ENCODE data around the gene STAT6. TPM values are rescaled to one million over a fixed set of nuclear protein-coding genes. Genes with fewer than 3 reads are reported as not detected.

STAT6 gene
- total RNA-seq, 2 experiments from 2014 or later, result 188 to 193 TPM

- peak overlapping the region; percentile 49 for H3K4me3 Mint-ChIP-seq
Measured at GRCh38 chr12:57092876-57093414, 18.2 kb downstream of the STAT6 start.

GRCh38 chr12:57092529-57092862 lies 18.7 kb downstream of the STAT6 start:
- intact Hi-C loops (cut with micrococcal nuclease), result no loop called here
- Mint-ChIP-seq H3K4me1 (ENCODE audit: low read depth) (peaks cover 60% of the 10 kb centered on the region), H3K27me3 (ENCODE audit: low read depth) (no peaks in the 10 kb centered on the region), H3K27ac (peak overlapping the region; percentile 96), H3K9me3 (no peaks in the 10 kb centered on the region), H3K4me3 (no peak overlapping the region), H3K36me3 (ENCODE audit: low read depth) (peaks cover 48% of the 10 kb centered on the region)
- no peak for DNase-seq
- CTCF ChIA-PET, result interaction anchor here (0.6 to 16.9 kb wide), 20 partner anchors 10 to 458 kb away, joined by 3 to 292 read pairs (median 4); partner anchors contain the start of genes LRP1, NEMP1 and STAT6

More at GRCh38 chr12:57092876-57093414, 18.2 kb downstream of the STAT6 start:
- peaks cover 60% of the 10 kb centered on the region for H3K4me1 Mint-ChIP-seq (ENCODE audit: low read depth)
- no peaks in the 10 kb centered on the region for H3K9me3 Mint-ChIP-seq
- intact Hi-C loops (cut with micrococcal nuclease), result loop anchor here (1.0 kb wide), 3 partner anchors 17 to 85 kb away; no protein-coding TSS in a partner anchor
- DNase-seq, result no peak
- H3K27me3 Mint-ChIP-seq (ENCODE audit: low read depth), result no peaks in the 10 kb centered on the region
- H3K36me3 Mint-ChIP-seq (ENCODE audit: low read depth), result peaks cover 48% of the 10 kb centered on the region
- CTCF ChIA-PET, result interaction anchor here (1.0 to 16.9 kb wide), 18 partner anchors 9 to 92 kb away, joined by 3 to 292 read pairs (median 5); partner anchors contain the start of genes LRP1, NEMP1 and STAT6
- peak overlapping the region; percentile 96 for H3K27ac Mint-ChIP-seq

- Mint-ChIP-seq H3K4me3 (peak overlapping the region; percentile 41), H3K9me3 (no peaks in the 10 kb centered on the region), H3K27ac (peak overlapping the region; percentile 96), H3K27me3 (ENCODE audit: low read depth) (no peaks in the 10 kb centered on the region), H3K36me3 (ENCODE audit: low read depth) (peaks cover 44% of the 10 kb centered on the region), H3K4me1 (ENCODE audit: low read depth) (peaks cover 60% of the 10 kb centered on the region)
- DNase-seq, result no peak
- intact Hi-C loops (cut with micrococcal nuclease), result no loop called here
- CTCF ChIA-PET, result interaction anchor here (0.6 to 16.9 kb wide), 21 partner anchors 11 to 457 kb away, joined by 3 to 292 read pairs (median 4); partner anchors contain the start of genes LRP1, NEMP1 and STAT6
Measured at GRCh38 chr12:57091638-57092528, 19.3 kb downstream of the STAT6 start.

- Mint-ChIP-seq H3K27me3 (ENCODE audit: low read depth) (no peaks in the 10 kb centered on the region), H3K4me1 (ENCODE audit: low read depth) (peaks cover 62% of the 10 kb centered on the region), H3K36me3 (ENCODE audit: low read depth) (peaks cover 40% of the 10 kb centered on the region)
Measured at GRCh38 chr12:57090924-57091637, 20.1 kb downstream of the STAT6 start.

GRCh38 chr12:57090490-57090889 lies 20.7 kb downstream of the STAT6 start:
- H3K27ac Mint-ChIP-seq, result peak overlapping the region; percentile 59
- no peaks in the 10 kb centered on the region for H3K27me3 Mint-ChIP-seq (ENCODE audit: low read depth)
- CTCF ChIA-PET, result interaction anchor here (1.0 to 16.9 kb wide), 6 partner anchors 11 to 83 kb away, joined by 4 to 292 read pairs (median 13); partner anchors contain the start of genes NEMP1 and STAT6
- H3K9me3 Mint-ChIP-seq, result no peaks in the 10 kb centered on the region
- DNase-seq, result no peak
- peak overlapping the region; percentile 88 for H3K4me3 Mint-ChIP-seq
- peaks cover 37% of the 10 kb centered on the region for H3K36me3 Mint-ChIP-seq (ENCODE audit: low read depth)
- intact Hi-C loops (cut with micrococcal nuclease), result no loop called here
- H3K4me1 Mint-ChIP-seq (ENCODE audit: low read depth), result peaks cover 65% of the 10 kb centered on the region

More at GRCh38 chr12:57090924-57091637, 20.1 kb downstream of the STAT6 start:
- DNase-seq, result no peak
- Mint-ChIP-seq H3K27ac (peak overlapping the region; percentile 59), H3K4me3 (peak overlapping the region; percentile 88), H3K9me3 (no peaks in the 10 kb centered on the region)
- intact Hi-C loops (cut with micrococcal nuclease), result no loop called here
- CTCF ChIA-PET, result interaction anchor here (1.0 to 16.9 kb wide), 10 partner anchors 11 to 456 kb away, joined by 3 to 292 read pairs (median 9); partner anchors contain the start of genes LRP1, NEMP1 and STAT6

- Mint-ChIP-seq H3K4me3 (peak overlapping the region; percentile 88), H3K4me1 (ENCODE audit: low read depth) (peaks cover 65% of the 10 kb centered on the region), H3K36me3 (ENCODE audit: low read depth) (peaks cover 36% of the 10 kb centered on the region), H3K9me3 (no peaks in the 10 kb centered on the region), H3K27ac (peak overlapping the region; percentile 81), H3K27me3 (ENCODE audit: low read depth) (no peaks in the 10 kb centered on the region)
- peak; percentile 52 for DNase-seq
- intact Hi-C loops (cut with micrococcal nuclease), result loop anchor here (5.0 kb wide), 3 partner anchors 337 to 452 kb away; partner anchors contain the start of genes ARHGAP9 and PRIM1
- CTCF ChIA-PET, result interaction anchor here (0.7 to 16.9 kb wide), 5 partner anchors 14 to 340 kb away, joined by 3 to 292 read pairs (median 5); partner anchors contain the start of genes NEMP1 and STAT6
Measured at GRCh38 chr12:57089271-57090245, 21.6 kb downstream of the STAT6 start.

- Mint-ChIP-seq H3K4me1 (ENCODE audit: low read depth) (peaks cover 60% of the 10 kb centered on the region), H3K27ac (peak within 1 kb of the TSS; percentile 99), H3K36me3 (ENCODE audit: low read depth) (peaks cover 30% of the 10 kb centered on the region), H3K9me3 (no peaks in the 10 kb centered on the region), H3K27me3 (ENCODE audit: low read depth) (no peaks in the 10 kb centered on the region), H3K4me3 (peak within 1 kb of the TSS; percentile 91)
- intact Hi-C loops (cut with micrococcal nuclease), result loop anchor here (1.0 to 5.0 kb wide), 8 partner anchors 10 to 451 kb away; partner anchors contain the start of genes ARHGAP9, NEMP1, PRIM1 and STAT6
- DNase-seq, result peak; percentile 92
- CTCF ChIA-PET, result interaction anchor here (0.7 to 16.9 kb wide), 5 partner anchors 13 to 339 kb away, joined by 3 to 292 read pairs (median 5); partner anchors contain the start of genes NEMP1 and STAT6
Measured at GRCh38 chr12:57088354-57089270, 22.6 kb downstream of the STAT6 start, which contains the start of gene NAB2. Gene NAB2, plus strand, starts transcription at chr12:57089114. Its CDS starts 158 bp downstream, at chr12:57089272.

- CTCF ChIA-PET, result interaction anchor here (1.3 to 16.9 kb wide), 3 partner anchors 13 to 28 kb away, joined by 3 to 292 read pairs (median 63); partner anchors contain the start of genes NEMP1 and STAT6
- Mint-ChIP-seq H3K4me3 (peak overlapping the region; percentile 91), H3K27ac (peak overlapping the region; percentile 99), H3K27me3 (ENCODE audit: low read depth) (no peaks in the 10 kb centered on the region), H3K9me3 (no peaks in the 10 kb centered on the region), H3K4me1 (ENCODE audit: low read depth) (peaks cover 52% of the 10 kb centered on the region), H3K36me3 (ENCODE audit: low read depth) (peaks cover 25% of the 10 kb centered on the region)
- intact Hi-C loops (cut with micrococcal nuclease), result loop anchor here (1.0 to 5.0 kb wide), 11 partner anchors 10 to 451 kb away; partner anchors contain the start of genes ARHGAP9, DDIT3, NEMP1 and PRIM1
- peak; percentile 79 for DNase-seq
Measured at GRCh38 chr12:57087691-57088353, 23.3 kb downstream of the STAT6 start.

- H3K9me3 Mint-ChIP-seq, result no peaks in the 10 kb centered on the region
- peaks cover 20% of the 10 kb centered on the region for H3K36me3 Mint-ChIP-seq (ENCODE audit: low read depth)
- H3K4me3 Mint-ChIP-seq, result peak overlapping the region; percentile 91
- intact Hi-C loops (cut with micrococcal nuclease), result loop anchor here (1.0 to 5.0 kb wide), 6 partner anchors 335 to 450 kb away; partner anchors contain the start of genes ARHGAP9, DDIT3, PRIM1 and PTGES3
- H3K4me1 Mint-ChIP-seq (ENCODE audit: low read depth), result peaks cover 46% of the 10 kb centered on the region
- no peaks in the 10 kb centered on the region for H3K27me3 Mint-ChIP-seq (ENCODE audit: low read depth)
- peak; percentile 94 for DNase-seq
- peak overlapping the region; percentile 99 for H3K27ac Mint-ChIP-seq
- CTCF ChIA-PET, result interaction anchor here (0.6 to 16.9 kb wide), 4 partner anchors 12 to 78 kb away, joined by 3 to 292 read pairs (median 33); partner anchors contain the start of genes NEMP1 and STAT6
Measured at GRCh38 chr12:57087010-57087690, 24.0 kb downstream of the STAT6 start.

Data from activated naive CD4-positive, alpha-beta T cell treated with anti-CD3 and anti-CD28 coated beads for 36 hours (primary cell).